GM19025 (cell line): ENCODE data around the gene ACTR3.

Experiments used
- ATAC-seq: cut with Tn5 transposase; IDR thresholded peaks from one replicate; pipeline ENCODE4 v1.9.1; 2021; ENCODE audit warnings: mild to moderate bottlenecking, low read depth, moderate library complexity; ENCODE audit not compliant: unreplicated experiment

ACTR3 gene

GRCh38 chr2:113986762-113987290 is 96.9 kb downstream of the ACTR3 start:
- ATAC-seq = no peak

- no peak for ATAC-seq
Observed at GRCh38 chr2:113992090-113992489, 102.2 kb downstream of the ACTR3 start.

GRCh38 chr2:113996671-113997594 is 107.0 kb downstream of the ACTR3 start:
- no peak for ATAC-seq

- ATAC-seq = no peak
Observed at GRCh38 chr2:114001152-114001551, 111.3 kb downstream of the ACTR3 start.

- no peak for ATAC-seq
Observed at GRCh38 chr2:114001937-114002336, 112.0 kb downstream of the ACTR3 start.

- peak; percentile 70 for ATAC-seq
Observed at GRCh38 chr2:114005110-114005783, 115.4 kb downstream of the ACTR3 start.

- no peak for ATAC-seq
Observed at GRCh38 chr2:114006460-114006859, 116.6 kb downstream of the ACTR3 start.

- no peak for ATAC-seq
Observed at GRCh38 chr2:114007436-114007835, 117.5 kb downstream of the ACTR3 start.

GRCh38 chr2:114008720-114009119 is 118.8 kb downstream of the ACTR3 start:
- ATAC-seq = no peak

GRCh38 chr2:114009205-114009944 is 119.5 kb downstream of the ACTR3 start:
- no peak for ATAC-seq

- ATAC-seq = no peak
Observed at GRCh38 chr2:114010001-114010400, 120.1 kb downstream of the ACTR3 start.

- no peak for ATAC-seq
Observed at GRCh38 chr2:114011713-114012112, 121.8 kb downstream of the ACTR3 start.
